Right lobe of liver (tissue), 6 donors: ENCODE data around the gene IRAK1. TPM values are rescaled to one million over a fixed set of nuclear protein-coding genes. Genes with fewer than 3 reads are reported as not detected.

Source experiments
- ATAC-seq, 4 donors: fragments of 200-7000 bp; cut with Tn5 transposase; one replicate each; pipeline ENCODE4 v1.9.1; 2020; ENCODE audit warnings: mild to moderate bottlenecking in 4 of 4, moderate library complexity in 4 of 4
- DNase-seq, 3 donors: peaks; one replicate each; pipeline ENCODE4 v3.0.0-alpha.2; 2020
- H3K27ac ChIP-seq, 3 donors: fragments of 200-600 bp; one replicate each; pipeline ENCODE4 v1.8.0; 2022
- H3K27me3 ChIP-seq, 2 donors: fragments of 200-600 bp; one replicate each; pipeline ENCODE4 v1.8.0; 2022
- H3K36me3 ChIP-seq, 4 donors: fragments of 200-600 bp; sonication (generic) in 1 of 4; one replicate each; pipeline versions ENCODE4 v1.5.1 to v1.8.0; 2017 to 2022; ENCODE audit warnings: control low read depth in 1 of 4
- H3K4me1 ChIP-seq, 4 donors: fragments of 200-600 bp; sonication (generic) in 1 of 4; one replicate each; pipeline versions ENCODE4 v1.5.1 to v1.8.0; 2017 to 2022; ENCODE audit warnings: control low read depth in 1 of 4
- H3K4me3 ChIP-seq, 3 donors: fragments of 200-600 bp; one replicate each; pipeline ENCODE4 v1.8.0; 2022
- H3K9me3 ChIP-seq, 4 donors: fragments of 200-600 bp; sonication (generic) in 1 of 4; one replicate each; pipeline versions ENCODE4 v1.5.1 to v1.8.0; 2017 to 2022; ENCODE audit warnings: control low read depth in 1 of 4
- CTCF ChIP-seq, 4 donors: fragments of 200-600 bp in 3 of 4; fragments of 450-650 bp in 1 of 4; IDR thresholded peaks; one replicate each; pipeline versions ENCODE4 v1.5.1 to v1.8.0; 2016 to 2022; ENCODE audit warnings: antibody characterized with exemption in 4 of 4, mild to moderate bottlenecking in 2 of 4
- POLR2A ChIP-seq: fragments of 450-650 bp; IDR thresholded peaks from one replicate; pipeline ENCODE4 v1.6.1; 2017; ENCODE audit warnings: antibody characterized with exemption, mild to moderate bottlenecking
- WGBS: methylation state at CpG from one replicate; pipeline ENCODE4 v1.1.6; 2018; ENCODE audit warnings: low coverage, low lambda C conversion rate; ENCODE audit not compliant: insufficient coverage; ENCODE audit errors: missing lambda C conversion rate; 5-methylcytosine and 5-hydroxymethylcytosine counted together
- intact Hi-C, 2 donors: fragments of 100-400 bp; cut with DNase I; formaldehyde crosslinking; loops; one replicate each; pipeline versions ENCODE4 v1.11.2 to v1.14.1; 2022
- total RNA-seq, 6 experiments: library from RNA; depleted of rRNA in 2 of 6; stranded (reverse); fragments of >200 nt in 2 of 6; fragmentation: NEBNext Ultra II Directional in 3 of 6; extraction: Animal tissue kit (Norgen Biotek cat#: 25700) in 3 of 6; gene quantifications; one replicate each; pipeline versions ENCODE4 v1.1.0 to v1.2.4, GENCODE V29; 2016 to 2023
- donor health status: DM: no; HTN: yes; CAD: no.
- donor health status: DM: no; HTN: no; CAD: no.
- donor health status: DM: no; HTN: no; CAD: no.
- donor health status: DM: no; HTN: yes; CAD: no.
- donor health status: DM: no; HTN: yes; CAD: no.

Gene IRAK1
- total RNA-seq, 6 experiments from 2014 or later: 27.4 to 77.7 (median 41.4) TPM

GRCh38 chrX:154032653-154033052, 13.0 kb upstream of the IRAK1 start:
- no peaks in the 10 kb centered on the region for H3K27me3 ChIP-seq
- WGBS: 45% methylated on average over 4 of the region's 9 CpGs
- no peak for ATAC-seq
- H3K4me1 ChIP-seq: peaks cover 0 to 4% (median 0%) of the 10 kb centered on the region in 4 donors
- H3K27ac ChIP-seq: no peak overlapping the region
- no peak for DNase-seq
- intact Hi-C loops: no loop called here
- H3K4me3 ChIP-seq: no peak overlapping the region
- TF ChIP-seq POLR2A (no peak), CTCF (IDR thresholded peaks at IDR 0.05) (no peak)
- H3K9me3 ChIP-seq: no peaks in the 10 kb centered on the region
- H3K36me3 ChIP-seq: peaks cover 0 to 7% (median 1%) of the 10 kb centered on the region in 4 donors

- WGBS: 83% methylated on average over 2 of the region's 11 CpGs
- DNase-seq: no peak
- no peak for ATAC-seq
Measured at GRCh38 chrX:154032160-154032559, 12.5 kb upstream of the IRAK1 start.

GRCh38 chrX:154030715-154031305, 11.1 kb upstream of the IRAK1 start:
- intact Hi-C loops: no loop called here
- no peaks in the 10 kb centered on the region for H3K27me3 ChIP-seq
- no peak overlapping the region for H3K4me3 ChIP-seq
- H3K36me3 ChIP-seq: peaks cover 0 to 7% (median 1%) of the 10 kb centered on the region in 4 donors
- TF ChIP-seq POLR2A (no peak), CTCF (IDR thresholded peaks at IDR 0.05) (no peak)
- DNase-seq: no peak
- 88% methylated on average over 15 of the region's 29 CpGs for WGBS
- peaks cover 0 to 4% (median 0%) of the 10 kb centered on the region in 4 donors for H3K4me1 ChIP-seq
- no peak for ATAC-seq
- H3K27ac ChIP-seq: no peak overlapping the region
- H3K9me3 ChIP-seq: no peaks in the 10 kb centered on the region

More at GRCh38 chrX:154032160-154032559, 12.5 kb upstream of the IRAK1 start:
- H3K27ac ChIP-seq: no peak overlapping the region
- no peaks in the 10 kb centered on the region for H3K9me3 ChIP-seq
- peaks cover 0 to 7% (median 1%) of the 10 kb centered on the region in 4 donors for H3K36me3 ChIP-seq
- intact Hi-C loops: no loop called here
- no peak overlapping the region for H3K4me3 ChIP-seq
- peaks cover 0 to 4% (median 0%) of the 10 kb centered on the region in 4 donors for H3K4me1 ChIP-seq
- H3K27me3 ChIP-seq: no peaks in the 10 kb centered on the region
- TF ChIP-seq CTCF (IDR thresholded peaks at IDR 0.05) (no peak), POLR2A (no peak)

GRCh38 chrX:154030266-154030665, 10.6 kb upstream of the IRAK1 start:
- no peak for TF ChIP-seq CTCF (IDR thresholded peaks at IDR 0.05)
- no peak for TF ChIP-seq POLR2A
- H3K36me3 ChIP-seq: peaks cover 0 to 7% (median 1%) of the 10 kb centered on the region in 4 donors
- H3K9me3 ChIP-seq: no peaks in the 10 kb centered on the region
- peaks cover 0 to 4% (median 0%) of the 10 kb centered on the region in 4 donors for H3K4me1 ChIP-seq
- intact Hi-C loops: no loop called here
- ATAC-seq (no peak), DNase-seq (no peak)
- H3K27me3 ChIP-seq: no peaks in the 10 kb centered on the region
- 80% methylated on average over 7 of the region's 20 CpGs for WGBS
- no peak overlapping the region for H3K4me3 ChIP-seq
- H3K27ac ChIP-seq: no peak overlapping the region
